ENCODE measurements around the gene NELFCD.
"Not testable (repeated sequence)": the region's sequence is repeated elsewhere in the genome, so short reads cannot be mapped to it uniquely, and the experiment has no call there.

Gene NELFCD

GRCh38 chr20:58983115-58983468 is 2.0 kb downstream of the NELFCD start:
- DNase-seq; H3K9me3 ChIP-seq (ENCODE audit: control extremely low read depth in 1 of 5, control insufficient read depth in 4 of 5, insufficient read depth in 2 of 5, low read depth in 1 of 5, low read length in 4 of 5); H3K27me3 ChIP-seq (replicated peaks in 2 of 5; ENCODE audit: control insufficient read depth in 4 of 5, insufficient read depth in 5 of 5, low read length in 4 of 5); H3K4me3 ChIP-seq (ENCODE audit: control insufficient read depth in 1 of 7, extremely low read depth in 1 of 7, insufficient read depth in 4 of 7, low read depth in 2 of 7, low read length in 6 of 7); POLR2A ChIA-PET; H3K27ac ChIP-seq (ENCODE audit: insufficient read depth in 1 of 2, low read depth in 1 of 2, low read length in 2 of 2, poor library complexity in 1 of 2, severe bottlenecking in 2 of 2): not testable (repeated sequence)
- 100% methylated on average over 3 of the region's 12 CpGs for WGBS (ENCODE audit: insufficient coverage)
- CTCF ChIA-PET = interaction anchor here (1.2 to 1.3 kb wide), 2 partner anchors 10 to 28 kb away, joined by 3 to 5 read pairs; no protein-coding TSS in a partner anchor
- Histone ChIP-seq H3K36me3 (ENCODE audit: control insufficient read depth in 4 of 4, insufficient read depth in 4 of 4, low read length in 3 of 4) (peaks cover 3 to 22% (median 17%) of the 10 kb centered on the region in 4 experiments), H3K4me1 (ENCODE audit: control extremely low read depth in 1 of 4, control insufficient read depth in 4 of 4, insufficient read depth in 4 of 4, low read length in 3 of 4) (peaks cover 0 to 13% (median 10%) of the 10 kb centered on the region in 4 experiments)

DNA sequence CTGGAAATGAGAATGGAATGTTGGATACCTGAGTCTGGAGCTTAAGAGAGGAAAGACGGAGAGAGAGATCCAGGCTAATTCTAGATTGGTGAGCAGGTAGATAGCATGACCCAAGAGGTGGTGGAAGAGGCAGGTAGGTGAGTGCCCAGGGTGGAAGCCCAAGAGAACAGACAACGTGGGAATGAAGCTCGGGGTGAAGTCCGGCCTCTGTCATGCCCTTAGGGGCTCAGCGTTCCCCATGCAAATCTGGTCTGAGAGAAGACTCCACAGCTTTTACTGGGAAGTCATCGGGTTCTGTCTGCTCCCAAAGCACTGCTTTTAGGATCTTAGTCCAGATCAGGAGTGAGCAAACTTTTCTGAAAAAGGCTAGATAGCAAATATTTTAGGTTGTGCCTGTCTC is 3.6 kb downstream of the NELFCD start:
- H3K4me3 ChIP-seq (ENCODE audit: control insufficient read depth in 1 of 7, extremely low read depth in 1 of 7, insufficient read depth in 4 of 7, low read depth in 2 of 7, low read length in 6 of 7) = no peak overlapping the region
- ChIA-PET CTCF (no interaction called here), POLR2A (no interaction called here)
- WGBS (ENCODE audit: insufficient coverage) = 96% methylated on average over 6 of the region's 6 CpGs
- peaks cover 12 to 38% (median 28%) of the 10 kb centered on the region in 4 experiments for H3K36me3 ChIP-seq (ENCODE audit: control insufficient read depth in 4 of 4, insufficient read depth in 4 of 4, low read length in 3 of 4)
- no peaks in the 10 kb centered on the region for H3K27me3 ChIP-seq (replicated peaks in 2 of 5; ENCODE audit: control insufficient read depth in 4 of 5, insufficient read depth in 5 of 5, low read length in 4 of 5)
- H3K27ac ChIP-seq (ENCODE audit: insufficient read depth in 1 of 2, low read depth in 1 of 2, low read length in 2 of 2, poor library complexity in 1 of 2, severe bottlenecking in 2 of 2) = no peak overlapping the region
- no peaks in the 10 kb centered on the region for H3K9me3 ChIP-seq (ENCODE audit: control extremely low read depth in 1 of 5, control insufficient read depth in 4 of 5, insufficient read depth in 2 of 5, low read depth in 1 of 5, low read length in 4 of 5)
- no peak for DNase-seq
- H3K4me1 ChIP-seq (ENCODE audit: control extremely low read depth in 1 of 4, control insufficient read depth in 4 of 4, insufficient read depth in 4 of 4, low read length in 3 of 4) = peaks cover 0 to 13% (median 10%) of the 10 kb centered on the region in 4 experiments

GRCh38 chr20:58985656-58986055 is 4.6 kb downstream of the NELFCD start:
- CTCF ChIA-PET = no interaction called here
- DNase-seq = no peak
- peaks cover 0 to 13% (median 10%) of the 10 kb centered on the region in 4 experiments for H3K4me1 ChIP-seq (ENCODE audit: control extremely low read depth in 1 of 4, control insufficient read depth in 4 of 4, insufficient read depth in 4 of 4, low read length in 3 of 4)
- no peak overlapping the region for H3K27ac ChIP-seq (ENCODE audit: insufficient read depth in 1 of 2, low read depth in 1 of 2, low read length in 2 of 2, poor library complexity in 1 of 2, severe bottlenecking in 2 of 2)
- no peak overlapping the region for H3K4me3 ChIP-seq (ENCODE audit: control insufficient read depth in 1 of 7, extremely low read depth in 1 of 7, insufficient read depth in 4 of 7, low read depth in 2 of 7, low read length in 6 of 7)
- H3K36me3 ChIP-seq (ENCODE audit: control insufficient read depth in 4 of 4, insufficient read depth in 4 of 4, low read length in 3 of 4) = peaks cover 12 to 45% (median 34%) of the 10 kb centered on the region in 4 experiments
- no peaks in the 10 kb centered on the region for H3K27me3 ChIP-seq (replicated peaks in 2 of 5; ENCODE audit: control insufficient read depth in 4 of 5, insufficient read depth in 5 of 5, low read length in 4 of 5)
- POLR2A ChIA-PET = no interaction called here
- H3K9me3 ChIP-seq (ENCODE audit: control extremely low read depth in 1 of 5, control insufficient read depth in 4 of 5, insufficient read depth in 2 of 5, low read depth in 1 of 5, low read length in 4 of 5) = no peaks in the 10 kb centered on the region
- whole genome bisulfite sequencing (ENCODE audit: insufficient coverage) = 88% methylated on average over 1 of the region's 5 CpGs

GRCh38 chr20:58986286-58986967 is 5.4 kb downstream of the NELFCD start:
- H3K27me3 ChIP-seq (replicated peaks in 2 of 5; ENCODE audit: control insufficient read depth in 4 of 5, insufficient read depth in 5 of 5, low read length in 4 of 5) = no peaks in the 10 kb centered on the region
- no peak overlapping the region for H3K4me3 ChIP-seq (ENCODE audit: control insufficient read depth in 1 of 7, extremely low read depth in 1 of 7, insufficient read depth in 4 of 7, low read depth in 2 of 7, low read length in 6 of 7)
- DNase-seq = no peak
- peaks cover 12 to 53% (median 41%) of the 10 kb centered on the region in 4 experiments for H3K36me3 ChIP-seq (ENCODE audit: control insufficient read depth in 4 of 4, insufficient read depth in 4 of 4, low read length in 3 of 4)
- CTCF ChIA-PET = no interaction called here
- POLR2A ChIA-PET = interaction anchor here (0.5 kb wide), 1 partner anchor 102 kb away, joined by 3 read pairs; no protein-coding TSS in a partner anchor
- 96% methylated on average over 8 of the region's 9 CpGs for WGBS (ENCODE audit: insufficient coverage)
- H3K4me1 ChIP-seq (ENCODE audit: control extremely low read depth in 1 of 4, control insufficient read depth in 4 of 4, insufficient read depth in 4 of 4, low read length in 3 of 4) = peaks cover 0 to 13% (median 10%) of the 10 kb centered on the region in 4 experiments
- H3K9me3 ChIP-seq (ENCODE audit: control extremely low read depth in 1 of 5, control insufficient read depth in 4 of 5, insufficient read depth in 2 of 5, low read depth in 1 of 5, low read length in 4 of 5) = no peaks in the 10 kb centered on the region
- H3K27ac ChIP-seq (ENCODE audit: insufficient read depth in 1 of 2, low read depth in 1 of 2, low read length in 2 of 2, poor library complexity in 1 of 2, severe bottlenecking in 2 of 2) = no peak overlapping the region

- WGBS (ENCODE audit: insufficient coverage) = 97% methylated on average over 8 of the region's 8 CpGs
- Histone ChIP-seq H3K9me3 (ENCODE audit: control extremely low read depth in 1 of 5, control insufficient read depth in 4 of 5, insufficient read depth in 2 of 5, low read depth in 1 of 5, low read length in 4 of 5) (no peaks in the 10 kb centered on the region), H3K4me1 (ENCODE audit: control extremely low read depth in 1 of 4, control insufficient read depth in 4 of 4, insufficient read depth in 4 of 4, low read length in 3 of 4) (peaks cover 0 to 8% (median 7%) of the 10 kb centered on the region in 4 experiments), H3K4me3 (ENCODE audit: control insufficient read depth in 1 of 7, extremely low read depth in 1 of 7, insufficient read depth in 4 of 7, low read depth in 2 of 7, low read length in 6 of 7) (no peak overlapping the region), H3K27me3 (replicated peaks in 2 of 5; ENCODE audit: control insufficient read depth in 4 of 5, insufficient read depth in 5 of 5, low read length in 4 of 5) (no peaks in the 10 kb centered on the region), H3K27ac (ENCODE audit: insufficient read depth in 1 of 2, low read depth in 1 of 2, low read length in 2 of 2, poor library complexity in 1 of 2, severe bottlenecking in 2 of 2) (no peak overlapping the region), H3K36me3 (ENCODE audit: control insufficient read depth in 4 of 4, insufficient read depth in 4 of 4, low read length in 3 of 4) (peaks cover 14 to 59% (median 44%) of the 10 kb centered on the region in 4 experiments)
- no peak for DNase-seq
- ChIA-PET POLR2A (interaction anchor here (0.5 kb wide), 1 partner anchor 102 kb away, joined by 3 read pairs; no protein-coding TSS in a partner anchor), CTCF (no interaction called here)
These were observed 6.0 kb downstream of the NELFCD start for GRCh38 chr20:58986968-58987517.

GRCh38 chr20:58987790-58988564 is 6.9 kb downstream of the NELFCD start:
- WGBS (ENCODE audit: insufficient coverage) = 97% methylated on average over 9 of the region's 9 CpGs
- Histone ChIP-seq H3K4me3 (ENCODE audit: control insufficient read depth in 1 of 7, extremely low read depth in 1 of 7, insufficient read depth in 4 of 7, low read depth in 2 of 7, low read length in 6 of 7) (no peak overlapping the region), H3K27me3 (replicated peaks in 2 of 5; ENCODE audit: control insufficient read depth in 4 of 5, insufficient read depth in 5 of 5, low read length in 4 of 5) (no peaks in the 10 kb centered on the region), H3K36me3 (ENCODE audit: control insufficient read depth in 4 of 4, insufficient read depth in 4 of 4, low read length in 3 of 4) (peaks cover 16 to 68% (median 49%) of the 10 kb centered on the region in 4 experiments), H3K4me1 (ENCODE audit: control extremely low read depth in 1 of 4, control insufficient read depth in 4 of 4, insufficient read depth in 4 of 4, low read length in 3 of 4) (no peaks in the 10 kb centered on the region), H3K27ac (ENCODE audit: insufficient read depth in 1 of 2, low read depth in 1 of 2, low read length in 2 of 2, poor library complexity in 1 of 2, severe bottlenecking in 2 of 2) (no peak overlapping the region), H3K9me3 (ENCODE audit: control extremely low read depth in 1 of 5, control insufficient read depth in 4 of 5, insufficient read depth in 2 of 5, low read depth in 1 of 5, low read length in 4 of 5) (no peaks in the 10 kb centered on the region)
- no peak for DNase-seq
- ChIA-PET POLR2A (interaction anchor here (0.6 kb wide), 1 partner anchor 9 kb away, joined by 3 read pairs; no protein-coding TSS in a partner anchor), CTCF (no interaction called here)

DNA sequence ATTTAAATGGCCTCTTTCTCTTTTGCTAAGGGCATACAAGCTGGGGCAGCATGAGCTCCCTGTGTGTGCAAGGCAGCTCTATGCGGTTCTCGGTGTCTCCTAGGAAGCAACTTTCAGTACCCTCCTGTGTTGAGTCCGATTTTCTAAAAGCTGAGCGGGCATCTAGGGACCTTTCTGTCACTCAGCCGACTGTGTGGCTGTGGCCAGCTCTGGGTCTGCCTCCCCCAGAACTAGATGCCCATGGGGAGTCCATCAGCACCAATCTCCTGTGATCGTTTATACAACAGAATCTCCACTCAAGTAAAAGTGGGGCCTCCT is 7.5 kb downstream of the NELFCD start:
- POLR2A ChIA-PET = interaction anchor here (0.6 to 1.1 kb wide), 2 partner anchors 8 to 44 kb away, joined by 3 read pairs; partner anchors contain the start of gene ATP5F1E
- Histone ChIP-seq H3K27me3 (replicated peaks in 2 of 5; ENCODE audit: control insufficient read depth in 4 of 5, insufficient read depth in 5 of 5, low read length in 4 of 5) (no peaks in the 10 kb centered on the region), H3K36me3 (ENCODE audit: control insufficient read depth in 4 of 4, insufficient read depth in 4 of 4, low read length in 3 of 4) (peaks cover 21 to 73% (median 54%) of the 10 kb centered on the region in 4 experiments), H3K9me3 (ENCODE audit: control extremely low read depth in 1 of 5, control insufficient read depth in 4 of 5, insufficient read depth in 2 of 5, low read depth in 1 of 5, low read length in 4 of 5) (no peaks in the 10 kb centered on the region), H3K4me3 (ENCODE audit: control insufficient read depth in 1 of 7, extremely low read depth in 1 of 7, insufficient read depth in 4 of 7, low read depth in 2 of 7, low read length in 6 of 7) (no peak overlapping the region), H3K4me1 (ENCODE audit: control extremely low read depth in 1 of 4, control insufficient read depth in 4 of 4, insufficient read depth in 4 of 4, low read length in 3 of 4) (no peaks in the 10 kb centered on the region), H3K27ac (ENCODE audit: insufficient read depth in 1 of 2, low read depth in 1 of 2, low read length in 2 of 2, poor library complexity in 1 of 2, severe bottlenecking in 2 of 2) (no peak overlapping the region)
- CTCF ChIA-PET = no interaction called here
- WGBS (ENCODE audit: insufficient coverage) = 100% methylated on average over 2 of the region's 6 CpGs
- no peak for DNase-seq

All from common myeloid progenitor, CD34-positive (primary cell).